GM23248 (cell line): ENCODE data around the gene BMP8A.

ENCODE experiments used
- EZH2 ChIP-seq: fragments of 200-600 bp; sonication (generic); IDR thresholded peaks from 2 replicates; pipeline ENCODE4 v1.6.1; 2018; ENCODE audit warnings: antibody characterized with exemption, mild to moderate bottlenecking; ENCODE audit not compliant: insufficient read depth, poor library complexity, severe bottlenecking
- EZH2phosphoT487 ChIP-seq: fragments of 200-600 bp; sonication (generic); IDR thresholded peaks from 2 replicates; pipeline ENCODE4 v1.6.1; 2018; ENCODE audit warnings: antibody characterized with exemption, moderate library complexity, mild to moderate bottlenecking, low read depth; ENCODE audit not compliant: insufficient read depth

- no peak for TF ChIP-seq EZH2
- TF ChIP-seq EZH2phosphoT487, result no peak
Measured at GRCh38 chr1:39450956-39451606, 40.4 kb upstream of the BMP8A start.
